Measurements from ENCODE around the gene SNRPE. TPM values are rescaled to one million over a fixed set of nuclear protein-coding genes. Genes with fewer than 3 reads are reported as not detected.
A peak's percentile ranks its signal among the peaks of the same experiment; 100 is the strongest.

Gene SNRPE
- total and polyA plus RNA-seq, 7 donors: 30.4 to 173 (median 68.1) TPM

DNA sequence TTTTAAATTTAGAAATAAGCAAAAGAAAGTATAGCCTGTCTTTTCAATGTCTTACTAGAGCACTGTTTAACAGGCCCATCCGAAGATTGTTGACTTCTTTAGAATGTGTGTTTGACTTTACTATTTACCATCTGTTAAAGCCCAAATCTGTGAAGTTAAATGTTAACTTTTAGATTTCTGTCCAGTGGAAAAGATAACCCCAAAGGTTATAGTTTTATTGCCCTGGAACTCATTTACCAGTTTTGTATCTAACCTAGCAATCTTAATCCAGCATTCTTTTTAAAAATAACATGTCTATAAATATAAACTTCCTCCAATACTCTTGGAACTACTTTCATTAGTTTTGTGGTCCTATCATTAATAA is 37.9 kb downstream of the SNRPE start:
- 88 to 94% (median 92%) methylated on average over 1 of the region's 1 CpG for WGBS, 3 donors
- Histone ChIP-seq H3K4me1 (no peaks in the 10 kb centered on the region), H3K36me3 (ENCODE audit: insufficient read depth in 1 of 2, low read depth in 1 of 2) (no peaks in the 10 kb centered on the region), H3K27me3 (ENCODE audit: insufficient read depth in 3 of 3, low read length in 2 of 3) (no peaks in the 10 kb centered on the region), H3K9me3 (peaks cover 4% of the 10 kb centered on the region), H3K27ac (no peak overlapping the region), H3K4me3 (no peak overlapping the region)
- TF ChIP-seq, protein P1, sequence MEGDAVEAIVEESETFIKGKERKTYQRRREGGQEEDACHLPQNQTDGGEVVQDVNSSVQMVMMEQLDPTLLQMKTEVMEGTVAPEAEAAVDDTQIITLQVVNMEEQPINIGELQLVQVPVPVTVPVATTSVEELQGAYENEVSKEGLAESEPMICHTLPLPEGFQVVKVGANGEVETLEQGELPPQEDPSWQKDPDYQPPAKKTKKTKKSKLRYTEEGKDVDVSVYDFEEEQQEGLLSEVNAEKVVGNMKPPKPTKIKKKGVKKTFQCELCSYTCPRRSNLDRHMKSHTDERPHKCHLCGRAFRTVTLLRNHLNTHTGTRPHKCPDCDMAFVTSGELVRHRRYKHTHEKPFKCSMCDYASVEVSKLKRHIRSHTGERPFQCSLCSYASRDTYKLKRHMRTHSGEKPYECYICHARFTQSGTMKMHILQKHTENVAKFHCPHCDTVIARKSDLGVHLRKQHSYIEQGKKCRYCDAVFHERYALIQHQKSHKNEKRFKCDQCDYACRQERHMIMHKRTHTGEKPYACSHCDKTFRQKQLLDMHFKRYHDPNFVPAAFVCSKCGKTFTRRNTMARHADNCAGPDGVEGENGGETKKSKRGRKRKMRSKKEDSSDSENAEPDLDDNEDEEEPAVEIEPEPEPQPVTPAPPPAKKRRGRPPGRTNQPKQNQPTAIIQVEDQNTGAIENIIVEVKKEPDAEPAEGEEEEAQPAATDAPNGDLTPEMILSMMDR (IDR thresholded peaks at IDR 0.05): no peak
- no peak for DNase-seq
- intact Hi-C loops (cut with DNase I): no loop called here
- no peak for ATAC-seq

DNA sequence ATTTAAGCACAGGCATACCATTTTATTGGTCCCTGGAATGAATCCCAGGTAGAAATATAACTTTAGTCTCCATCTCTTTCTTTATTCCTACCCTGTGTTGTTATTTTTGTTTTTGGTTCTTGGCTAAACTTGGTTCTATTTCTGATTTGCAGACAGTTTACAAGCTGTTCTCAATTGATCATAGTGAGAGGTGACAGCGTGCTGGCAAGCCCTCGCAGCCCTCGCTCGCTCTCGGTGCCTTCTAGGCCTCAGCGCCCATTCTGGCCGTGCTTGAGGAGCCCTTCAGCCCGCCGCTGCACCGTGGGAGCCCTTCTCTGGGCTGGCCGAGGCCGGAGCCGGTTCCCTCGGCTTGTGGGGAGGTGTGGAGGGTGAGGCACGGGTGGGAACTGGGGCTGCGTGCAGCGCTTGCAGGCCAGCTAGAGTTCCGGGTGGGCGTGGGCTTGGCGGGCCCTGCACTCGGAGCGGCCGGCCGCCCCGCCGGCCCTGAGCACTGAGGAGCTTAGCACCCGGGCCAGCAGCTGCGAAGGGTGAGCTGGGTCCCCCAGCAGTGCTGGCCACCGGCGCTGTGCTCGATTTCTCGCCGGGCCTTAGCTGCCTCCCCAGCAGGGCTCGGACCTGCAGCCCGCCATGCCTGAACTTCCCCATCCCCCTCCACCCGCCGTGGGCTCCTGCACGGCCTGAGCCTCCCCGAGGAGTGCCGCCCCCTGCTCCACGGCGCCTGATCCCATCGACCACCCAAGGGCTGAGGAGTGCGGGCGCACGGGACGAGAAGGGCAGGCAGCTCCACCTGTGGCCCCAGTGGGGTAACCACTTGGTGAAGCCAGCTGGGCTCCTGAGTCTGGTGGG is 38.7 kb downstream of the SNRPE start:
- WGBS, 3 donors: 91 to 95% (median 94%) methylated on average over 33 to 47 of the region's 47 CpGs
- H3K4me1 ChIP-seq: no peaks in the 10 kb centered on the region

GRCh38 chr1:203901581-203901980 is 40.2 kb downstream of the SNRPE start:
- H3K4me1 ChIP-seq: no peaks in the 10 kb centered on the region
- H3K9me3 ChIP-seq: no peaks in the 10 kb centered on the region
- H3K27me3 ChIP-seq (ENCODE audit: insufficient read depth in 3 of 3, low read length in 2 of 3): no peaks in the 10 kb centered on the region
- ATAC-seq: no peak
- TF ChIP-seq, protein P1 (IDR thresholded peaks at IDR 0.05): no peak
- H3K36me3 ChIP-seq (ENCODE audit: insufficient read depth in 1 of 2, low read depth in 1 of 2): no peaks in the 10 kb centered on the region
- no peak overlapping the region for H3K27ac ChIP-seq
- WGBS, 3 donors: 92 to 93% (median 93%) methylated on average over 12 of the region's 12 CpGs
- intact Hi-C loops (cut with DNase I): no loop called here
- DNase-seq: no peak
- H3K4me3 ChIP-seq: no peak overlapping the region

More for the DNA sequence above, 38.7 kb downstream of the SNRPE start:
- H3K4me3 ChIP-seq: no peak overlapping the region
- no peaks in the 10 kb centered on the region for H3K27me3 ChIP-seq (ENCODE audit: insufficient read depth in 3 of 3, low read length in 2 of 3)
- intact Hi-C loops (cut with DNase I): no loop called here
- TF ChIP-seq, protein P1 (IDR thresholded peaks at IDR 0.05): no peak
- ATAC-seq (no peak), DNase-seq (peak in 1 of 2 donors; percentile 53)
- no peaks in the 10 kb centered on the region for H3K36me3 ChIP-seq (ENCODE audit: insufficient read depth in 1 of 2, low read depth in 1 of 2)
- no peak overlapping the region for H3K27ac ChIP-seq
- peaks cover under 1% of the 10 kb centered on the region for H3K9me3 ChIP-seq

- no peaks in the 10 kb centered on the region for H3K27me3 ChIP-seq (ENCODE audit: insufficient read depth in 3 of 3, low read length in 2 of 3)
- H3K4me1 ChIP-seq: no peaks in the 10 kb centered on the region
- H3K27ac ChIP-seq: no peak overlapping the region
- WGBS, 3 donors: 91 to 94% (median 92%) methylated on average over 4 of the region's 4 CpGs
- H3K4me3 ChIP-seq: no peak overlapping the region
- intact Hi-C loops (cut with DNase I): no loop called here
- ATAC-seq (no peak), DNase-seq (no peak)
- H3K36me3 ChIP-seq (ENCODE audit: insufficient read depth in 1 of 2, low read depth in 1 of 2): no peaks in the 10 kb centered on the region
- no peaks in the 10 kb centered on the region for H3K9me3 ChIP-seq
- TF ChIP-seq, protein P1 (IDR thresholded peaks at IDR 0.05): no peak
These were observed 43.9 kb downstream of the SNRPE start for GRCh38 chr1:203905275-203905674.

All from psoas muscle (tissue), 8 donors.